ENCODE results near the gene ENTPD1.
A peak's percentile ranks its signal among the peaks of the same experiment; 100 is the strongest.
"Not testable (repeated sequence)": the region's sequence is repeated elsewhere in the genome, so short reads cannot be mapped to it uniquely, and the experiment has no call there.

Gene ENTPD1

DNA sequence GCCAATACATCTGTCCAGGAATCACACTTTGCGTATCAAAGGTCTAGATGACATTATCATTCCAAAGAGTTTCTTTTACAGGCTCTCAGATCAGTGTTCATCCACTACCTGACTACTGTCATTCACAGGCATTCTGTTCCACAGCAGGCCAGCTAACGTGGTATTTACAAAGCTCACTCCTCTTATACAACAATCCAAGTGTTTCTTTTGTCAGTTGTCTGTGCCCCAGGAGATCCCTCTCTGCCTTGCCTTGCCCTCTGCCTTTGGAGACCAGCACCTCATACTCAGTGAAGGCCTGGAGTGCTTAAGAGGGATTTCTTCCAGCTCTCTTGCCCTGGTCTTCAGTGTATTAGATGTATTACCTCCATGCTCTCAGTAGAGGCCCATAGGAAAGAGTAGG is 117.2 kb downstream of the ENTPD1 start:
- DNase-seq = no peak

GRCh38 chr10:95873651-95874050 is 117.7 kb downstream of the ENTPD1 start:
- no peak for DNase-seq

DNA sequence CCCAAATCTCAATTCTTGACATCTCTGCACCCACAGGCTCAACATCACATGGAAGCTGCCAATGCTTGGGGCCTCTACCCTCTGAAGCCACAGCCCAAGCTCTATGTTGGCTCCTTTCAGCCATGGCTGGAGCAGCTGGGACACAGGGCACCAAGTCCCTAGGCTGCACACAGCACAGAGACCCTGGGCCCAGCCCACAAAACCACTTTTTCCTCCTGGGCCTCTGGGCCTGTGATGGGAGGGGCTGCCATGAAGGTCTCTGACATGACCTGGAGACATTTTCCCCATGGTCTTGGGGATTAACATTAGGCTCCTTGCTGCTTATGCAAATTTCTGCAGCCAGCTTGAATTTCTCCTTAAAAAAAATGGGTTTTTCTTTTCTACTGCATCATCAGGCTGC is 118.8 kb downstream of the ENTPD1 start:
- DNase-seq = not testable (repeated sequence)

DNA sequence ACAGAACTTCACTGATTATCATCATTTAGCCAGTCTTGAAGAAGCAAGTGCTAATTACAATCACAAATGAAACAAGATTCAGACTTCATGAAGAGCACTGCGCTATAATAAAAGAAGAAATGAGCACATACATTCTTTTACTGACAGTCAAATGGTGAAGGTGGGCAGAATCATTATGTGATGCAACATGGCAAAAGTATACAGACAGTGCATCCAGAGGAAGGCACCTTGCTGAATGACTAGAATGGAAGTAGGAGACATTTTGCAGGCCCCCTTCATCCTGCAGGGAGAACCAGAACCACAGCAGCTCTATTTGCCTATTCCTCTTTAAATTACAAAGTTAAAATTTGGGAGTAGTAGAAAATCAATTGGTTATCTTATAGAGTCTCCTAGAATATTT is 120.8 kb downstream of the ENTPD1 start:
- DNase-seq = no peak

- no peak for DNase-seq
These were observed 121.9 kb downstream of the ENTPD1 start for GRCh38 chr10:95877881-95878280.

DNA sequence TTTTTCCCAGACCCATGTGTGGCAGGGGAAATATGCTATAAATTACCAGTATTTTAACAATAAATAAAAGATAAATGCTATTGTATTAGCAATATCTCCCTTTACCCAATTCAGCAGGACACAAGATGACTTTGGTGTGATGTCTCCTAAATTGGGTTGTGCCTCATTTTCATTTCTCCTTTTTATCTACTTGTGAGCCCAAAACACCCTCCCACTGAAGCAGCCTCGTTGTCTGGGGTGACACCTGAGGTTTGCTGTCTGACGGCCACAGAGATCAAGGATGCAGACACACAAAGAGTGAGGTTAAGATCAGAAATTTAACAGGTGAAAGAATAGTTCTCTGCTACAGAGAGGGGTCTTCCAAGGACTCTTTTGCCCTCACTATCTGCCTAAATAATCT is 124.7 kb downstream of the ENTPD1 start:
- DNase-seq = no peak

- no peak for DNase-seq
These were observed 125.4 kb downstream of the ENTPD1 start for GRCh38 chr10:95881316-95881715.

- DNase-seq = no peak
These were observed 133.9 kb downstream of the ENTPD1 start for GRCh38 chr10:95889830-95890229.

DNA sequence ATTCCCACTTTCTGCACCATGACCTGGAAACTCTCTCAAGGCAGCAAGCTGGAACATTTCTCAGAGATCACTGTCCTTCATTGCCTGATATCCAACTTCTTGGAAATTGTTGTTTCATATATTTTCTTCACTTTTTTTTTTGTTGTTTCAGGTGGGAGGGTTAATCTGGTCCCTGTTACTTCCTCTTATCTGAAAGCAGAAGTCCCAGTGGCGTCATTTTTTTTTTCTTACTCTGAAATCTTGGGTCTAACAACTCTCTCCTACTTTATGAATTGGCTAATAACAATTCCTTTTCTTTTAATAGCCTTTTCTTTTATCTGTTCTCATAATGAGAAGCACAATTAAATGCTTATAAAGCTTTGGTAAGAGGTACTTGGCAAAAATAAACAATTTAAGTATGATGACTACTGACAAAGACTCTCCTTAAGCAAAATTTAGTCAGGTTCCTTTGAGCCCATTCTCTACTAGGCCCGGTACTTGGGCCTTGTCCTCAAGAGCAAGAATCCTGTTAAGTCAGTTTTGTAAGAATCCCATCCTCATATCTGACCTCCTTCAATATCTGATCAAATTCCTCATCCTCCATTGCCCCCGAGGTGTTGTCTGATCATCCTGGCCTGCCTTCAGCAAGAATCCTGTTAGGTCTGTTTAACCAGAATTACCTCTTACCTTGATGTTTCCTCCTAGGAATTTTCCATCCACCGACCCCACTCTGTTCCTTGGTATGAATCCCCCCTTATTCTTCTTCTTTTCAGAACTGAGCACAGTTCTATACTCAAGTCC is 140.3 kb downstream of the ENTPD1 start:
- no peak for DNase-seq

- not testable (repeated sequence) for DNase-seq
These were observed 150.1 kb downstream of the ENTPD1 start for GRCh38 chr10:95905897-95906580.

- DNase-seq = peak; percentile 7
These were observed 150.9 kb downstream of the ENTPD1 start for GRCh38 chr10:95906677-95907455.

GRCh38 chr10:95907456-95908253 is 151.7 kb downstream of the ENTPD1 start, which contains the start of gene CC2D2B:
TSS of gene CC2D2B (plus strand) at chr10:95907975. CDS start at chr10:95911324, 3,349 bp downstream.
- peak; percentile 42 for DNase-seq

DNA sequence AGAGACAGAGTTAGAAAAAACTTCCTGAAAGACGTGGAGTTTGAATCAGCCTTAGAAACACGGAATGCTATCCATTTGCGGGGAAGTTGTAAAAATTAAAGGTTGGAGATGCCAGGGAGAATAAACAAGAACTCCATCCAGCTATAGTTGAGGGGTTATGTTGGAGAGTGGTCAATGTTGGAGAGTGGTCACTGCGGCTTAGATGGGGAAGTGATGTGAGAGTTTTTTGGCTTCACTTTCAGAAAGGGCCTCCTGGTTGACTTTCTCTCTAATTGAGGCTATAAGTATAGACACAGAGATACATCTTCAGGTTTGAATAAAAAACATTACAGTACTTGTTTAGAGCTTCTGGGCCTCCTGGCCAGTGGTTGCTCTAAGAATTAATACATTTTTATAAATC is 152.5 kb downstream of the ENTPD1 start:
- no peak for DNase-seq

DNA sequence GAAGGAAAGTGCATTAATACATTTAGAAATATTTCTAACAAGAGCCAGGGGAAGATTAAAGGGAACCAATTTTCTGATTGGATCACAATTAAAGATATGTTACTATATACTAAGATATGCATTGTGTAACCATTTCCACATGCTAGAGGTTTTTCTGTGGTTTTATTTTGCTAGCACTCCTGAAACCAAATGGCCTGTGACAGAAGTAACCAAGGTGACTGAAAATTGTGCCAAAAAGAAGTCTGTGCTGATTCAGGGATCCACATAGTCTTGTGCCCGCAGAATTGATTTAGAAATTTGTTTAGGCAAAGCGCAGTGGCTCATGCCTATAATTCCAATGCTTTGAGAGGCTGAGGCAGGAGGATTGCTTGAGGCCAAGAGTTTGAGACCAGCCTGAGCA is 153.6 kb downstream of the ENTPD1 start:
- no peak for DNase-seq

DNA sequence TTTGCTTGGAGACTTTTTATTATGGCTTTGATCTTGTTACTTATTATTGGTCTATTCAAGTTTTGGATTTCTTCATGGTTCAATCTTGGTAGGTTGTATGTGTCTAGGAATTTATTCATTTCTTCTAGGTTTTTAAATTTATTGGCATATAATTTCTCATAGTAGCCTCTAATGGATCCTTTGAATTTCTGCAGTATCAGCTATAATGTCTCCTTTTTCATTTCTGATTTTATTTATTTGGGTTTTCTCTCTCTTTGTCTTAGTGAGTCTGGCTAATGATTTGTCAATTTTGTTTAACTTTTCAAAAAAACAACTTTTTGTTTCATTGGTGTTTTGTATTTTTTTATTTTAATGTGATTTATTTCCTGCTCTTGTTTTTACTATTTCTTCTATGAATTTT is 160.1 kb downstream of the ENTPD1 start:
- not testable (repeated sequence) for DNase-seq
